K562 (cell line): Measurements from ENCODE around the gene NOC4L. TPM values are rescaled to one million over a fixed set of nuclear protein-coding genes. Genes with fewer than 3 reads are reported as not detected.

Experiments used
- ATAC-seq: fragments of 200-7000 bp; cut with Tn5 transposase; 3 replicates; pipeline ENCODE4 v1.9.1; 2020; ENCODE audit warnings: moderate library complexity
- BruUV-seq: library from RNA; stranded (reverse); fragments of 400-500 nt; replicated peaks from 2 replicates; lab custom pipeline; 2021; lab: Mats Ljungman, UMichigan
- CTCF ChIA-PET: fragments of 300-600 bp; formaldehyde crosslinking; extraction: SDS; loops from one replicate; lab custom pipeline; 2021; ENCODE audit warnings: low intra/inter-chr PET ratio; lab: Yijun Ruan, JAX
- POLR2A ChIA-PET: fragments of 300-600, 350-650 bp; sonication (Branson Sonifier 250); formaldehyde crosslinking; extraction: SDS; loops from one replicate; lab custom pipeline; 2021; ENCODE audit warnings: antibody characterized with exemption, inconsistent platforms; lab: Yijun Ruan, JAX
- DNase-seq, 4 experiments: peaks; one replicate each; pipeline versions ENCODE4 v3.0.0 to v3.0.0-alpha.2; 2011 to 2018; ENCODE audit warnings: low spot score in 3 of 4, mixed read lengths in 3 of 4; ENCODE audit errors: extremely low read depth in 1 of 4
- FAIRE-seq: peaks from 2 replicates; lab custom pipeline; 2011; peaks lifted over from hg19 to GRCh38; lab: Jason Lieb, UNC
- H2AFZ ChIP-seq: 2 replicates; pipeline ENCODE4 v1.6.0; 2011; ENCODE audit warnings: low read depth, low read length, control low read depth, inconsistent platforms
- H3K27ac ChIP-seq: fragments of 200-600 bp; 3 replicates; pipeline ENCODE4 v1.8.0; 2011; ENCODE audit warnings: low read depth, mild to moderate bottlenecking, control low read depth, inconsistent platforms, low read length, moderate library complexity, mixed read lengths; ENCODE audit errors: extremely low read depth
- H3K27me3 ChIP-seq, 2 experiments: fragments of 300-600 bp in 1 of 2; 2 replicates in 1 of 2; 3 replicates in 1 of 2; pipeline versions ENCODE4 v1.6.0 to v1.8.0; 2011; ENCODE audit warnings: inconsistent platforms in 2 of 2, low read length in 2 of 2, mild to moderate bottlenecking in 1 of 2, mixed read lengths in 1 of 2, moderate library complexity in 1 of 2; ENCODE audit not compliant: control insufficient read depth in 2 of 2, insufficient read depth in 2 of 2
- H3K36me3 ChIP-seq: fragments of 300-600 bp; 3 replicates; pipeline ENCODE4 v1.8.0; 2011; ENCODE audit warnings: mild to moderate bottlenecking, low read length, inconsistent platforms; ENCODE audit not compliant: control insufficient read depth, insufficient read depth
- H3K4me1 ChIP-seq, 2 experiments: fragments of 200-600 bp in 1 of 2; replicated peaks in 1 of 2; 2 replicates in 1 of 2; 3 replicates in 1 of 2; pipeline versions ENCODE4 v1.5.1 to v1.8.0; 2011; ENCODE audit warnings: inconsistent platforms in 2 of 2, low read length in 2 of 2, mild to moderate bottlenecking in 1 of 2, mixed read lengths in 1 of 2, moderate library complexity in 1 of 2; ENCODE audit not compliant: control insufficient read depth in 2 of 2, insufficient read depth in 2 of 2
- H3K4me2 ChIP-seq: 2 replicates; pipeline ENCODE4 v1.6.1; 2011; ENCODE audit warnings: low read length, control low read depth, inconsistent platforms, mixed read lengths; ENCODE audit not compliant: insufficient read depth
- H3K4me3 ChIP-seq: fragments of 200-600 bp; sonication (generic), shearing (Covaris generic); 2 replicates; pipeline ENCODE4 v1.5.1; 2016; ENCODE audit warnings: control low read depth, inconsistent platforms
- H3K79me2 ChIP-seq: fragments of 200-600 bp; 3 replicates; pipeline ENCODE4 v1.8.0; 2011; ENCODE audit warnings: low read length, inconsistent platforms; ENCODE audit not compliant: control insufficient read depth, insufficient read depth
- H3K9ac ChIP-seq, 2 experiments: 2 replicates each; pipeline versions ENCODE4 v1.6.0 to v1.6.1; 2011; ENCODE audit warnings: low read depth in 2 of 2, low read length in 2 of 2, control low read depth in 1 of 2, inconsistent platforms in 1 of 2, mild to moderate bottlenecking in 1 of 2, mixed read lengths in 1 of 2; ENCODE audit not compliant: insufficient read depth in 1 of 2
- H3K9me1 ChIP-seq: one replicate; pipeline ENCODE4 v1.6.0; 2011; ENCODE audit warnings: inconsistent platforms, mild to moderate bottlenecking, low read length, moderate library complexity; ENCODE audit not compliant: control insufficient read depth, insufficient read depth
- H3K9me3 ChIP-seq: replicated peaks from 2 replicates; pipeline ENCODE4 v1.5.1; 2011; ENCODE audit warnings: low read depth, low read length, inconsistent platforms; ENCODE audit not compliant: control insufficient read depth, insufficient read depth
- H4K20me1 ChIP-seq: replicated peaks from 2 replicates; pipeline ENCODE4 v1.6.1; 2011; ENCODE audit warnings: low read length, inconsistent platforms, mixed read lengths; ENCODE audit not compliant: control insufficient read depth, insufficient read depth
- KAT7 ChIP-seq: sonication (generic); formaldehyde crosslinking; IDR thresholded peaks from 2 replicates; pipeline ENCODE4 v1.8.0; 2022; ENCODE audit warnings: missing genetic modification reagents, mild to moderate bottlenecking, borderline replicate concordance
- L3MBTL2 ChIP-seq: fragments of 450-650 bp; IDR thresholded peaks from 2 replicates; pipeline ENCODE4 v1.6.1; 2016; ENCODE audit warnings: mild to moderate bottlenecking, moderate library complexity
- SPI1 ChIP-seq: IDR thresholded peaks from 2 replicates; pipeline ENCODE4 v1.6.1; 2011; ENCODE audit warnings: low read depth, low read length, control low read depth, borderline replicate concordance
- ZNF146 ChIP-seq: IDR thresholded peaks from one replicate; pipeline ENCODE4 v1.6.1; 2018; ENCODE audit warnings: missing compliant biosample characterization; ENCODE audit not compliant: unreplicated experiment
- WGBS: fragments of 100-300 bp; shearing (Covaris generic); methylation state at CpG from one replicate; pipeline ENCODE4 v1.1.6; 2016; ENCODE audit warnings: low coverage, mixed read lengths; ENCODE audit not compliant: insufficient coverage; ENCODE audit errors: missing lambda C conversion rate; 5-methylcytosine and 5-hydroxymethylcytosine counted together
- in situ Hi-C: fragments of 300-500 bp; cut with MboI; formaldehyde crosslinking; loops from 4 replicates; pipeline ENCODE4 v1.15.0; 2018; ENCODE audit warnings: inconsistent platforms, mixed read lengths
- intact Hi-C: fragments of 100-400 bp; cut with micrococcal nuclease; formaldehyde crosslinking; loops from 2 replicates; pipeline ENCODE4 v1.14.2; 2022
- polyA plus RNA-seq, 8 experiments: library from polyadenylated mRNA; depleted of rRNA in 4 of 8; stranded (reverse) in 5 of 8; unstranded in 3 of 8; fragments of >200 nt; fragmentation: Nextera tagmentation in 2 of 8; fragmentation: Illumina TruSeq in 1 of 8; extraction: Ambion mirVana in 2 of 8; extraction: Trizol in 1 of 8; gene quantifications; 2 replicates each; pipeline versions ENCODE4 v1.2.1 to v1.2.3, GENCODE V29; 2011 to 2014; ENCODE audit warnings: inconsistent platforms in 1 of 8, missing spikeins in 1 of 8
- total RNA-seq, 7 experiments: library from RNA; depleted of rRNA in 6 of 7; stranded (reverse); fragments of >200 nt in 6 of 7; fragmentation: Illumina TruSeq in 2 of 7; extraction: Trizol in 2 of 7; gene quantifications; 2 replicates each; pipeline versions ENCODE4 v1.2.1 to v1.2.3, GENCODE V29; 2011 to 2021; ENCODE audit warnings: low replicate concordance in 1 of 7
- TF ChIP-seq, protein P1 (sequence below): fragments of 250-450 bp; sonication (Bioruptor Pico); IDR thresholded peaks from 2 replicates; pipeline ENCODE4 v1.8.0; 2022; ENCODE audit warnings: moderate library complexity, mild to moderate bottlenecking, inconsistent platforms
- TF ChIP-seq, protein P2 (sequence below): fragments of 450-650 bp; formaldehyde crosslinking; IDR thresholded peaks from 2 replicates; pipeline ENCODE4 v1.4.0; 2020; ENCODE audit warnings: mild to moderate bottlenecking, moderate library complexity
- TF ChIP-seq, protein P3 (sequence below), 2 experiments: fragments of 450-650 bp; IDR thresholded peaks; 2 replicates each; pipeline ENCODE4 v1.6.1; 2018; ENCODE audit warnings: mild to moderate bottlenecking in 2 of 2, low read depth in 1 of 2; ENCODE audit not compliant: partially characterized antibody in 2 of 2

The NOC4L gene
- total and polyA plus RNA-seq, 9 of the 15 experiments (the other 6 are each of a cell fraction or from before 2014, with no cell fraction given) = 1.3 to 77.0 (median 20.0) TPM

DNA sequence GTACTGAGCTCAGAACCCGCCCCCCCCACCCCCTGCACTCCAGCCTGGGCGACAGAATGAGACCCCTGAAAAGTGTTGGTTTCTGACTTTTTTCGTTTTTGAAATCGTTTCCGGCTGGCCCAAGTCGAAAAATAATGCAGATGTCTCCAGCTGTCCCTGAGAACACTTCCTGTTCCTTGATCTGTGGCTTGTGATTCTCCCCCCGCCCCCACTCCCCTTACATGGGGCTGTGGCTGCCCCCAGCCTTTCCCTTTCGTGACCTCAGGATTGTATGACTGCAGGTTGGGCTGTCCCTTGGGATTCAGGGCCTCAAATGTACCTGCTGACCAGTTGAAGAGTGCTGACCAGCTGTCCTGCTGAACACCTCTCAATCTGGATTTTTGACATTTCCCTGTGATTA lies 34.1 kb downstream of the NOC4L start:
- intact Hi-C loops = no loop called here
- Histone ChIP-seq H4K20me1 (peaks cover 3% of the 10 kb centered on the region), H3K27me3 (peaks cover 45 to 86% of the 10 kb centered on the region in 2 experiments), H3K4me3 (no peak overlapping the region), H3K4me1 (peaks cover 3 to 46% of the 10 kb centered on the region in 2 experiments; a peak in 3 of 5 replicates)
- TF ChIP-seq, protein P1, sequence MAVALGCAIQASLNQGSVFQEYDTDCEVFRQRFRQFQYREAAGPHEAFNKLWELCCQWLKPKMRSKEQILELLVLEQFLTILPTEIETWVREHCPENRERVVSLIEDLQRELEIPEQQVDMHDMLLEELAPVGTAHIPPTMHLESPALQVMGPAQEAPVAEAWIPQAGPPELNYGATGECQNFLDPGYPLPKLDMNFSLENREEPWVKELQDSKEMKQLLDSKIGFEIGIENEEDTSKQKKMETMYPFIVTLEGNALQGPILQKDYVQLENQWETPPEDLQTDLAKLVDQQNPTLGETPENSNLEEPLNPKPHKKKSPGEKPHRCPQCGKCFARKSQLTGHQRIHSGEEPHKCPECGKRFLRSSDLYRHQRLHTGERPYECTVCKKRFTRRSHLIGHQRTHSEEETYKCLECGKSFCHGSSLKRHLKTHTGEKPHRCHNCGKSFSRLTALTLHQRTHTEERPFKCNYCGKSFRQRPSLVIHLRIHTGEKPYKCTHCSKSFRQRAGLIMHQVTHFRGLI (CRISPR knock-in tag) = no peak
- TF ChIP-seq, protein P2, sequence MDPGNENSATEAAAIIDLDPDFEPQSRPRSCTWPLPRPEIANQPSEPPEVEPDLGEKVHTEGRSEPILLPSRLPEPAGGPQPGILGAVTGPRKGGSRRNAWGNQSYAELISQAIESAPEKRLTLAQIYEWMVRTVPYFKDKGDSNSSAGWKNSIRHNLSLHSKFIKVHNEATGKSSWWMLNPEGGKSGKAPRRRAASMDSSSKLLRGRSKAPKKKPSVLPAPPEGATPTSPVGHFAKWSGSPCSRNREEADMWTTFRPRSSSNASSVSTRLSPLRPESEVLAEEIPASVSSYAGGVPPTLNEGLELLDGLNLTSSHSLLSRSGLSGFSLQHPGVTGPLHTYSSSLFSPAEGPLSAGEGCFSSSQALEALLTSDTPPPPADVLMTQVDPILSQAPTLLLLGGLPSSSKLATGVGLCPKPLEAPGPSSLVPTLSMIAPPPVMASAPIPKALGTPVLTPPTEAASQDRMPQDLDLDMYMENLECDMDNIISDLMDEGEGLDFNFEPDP = no peak
- no peak for TF ChIP-seq ZNF146 (CRISPR knock-in tag)
- no peak for TF ChIP-seq SPI1
- no peak for TF ChIP-seq L3MBTL2
- TF ChIP-seq KAT7 = no peak
- TF ChIP-seq, protein P3, sequence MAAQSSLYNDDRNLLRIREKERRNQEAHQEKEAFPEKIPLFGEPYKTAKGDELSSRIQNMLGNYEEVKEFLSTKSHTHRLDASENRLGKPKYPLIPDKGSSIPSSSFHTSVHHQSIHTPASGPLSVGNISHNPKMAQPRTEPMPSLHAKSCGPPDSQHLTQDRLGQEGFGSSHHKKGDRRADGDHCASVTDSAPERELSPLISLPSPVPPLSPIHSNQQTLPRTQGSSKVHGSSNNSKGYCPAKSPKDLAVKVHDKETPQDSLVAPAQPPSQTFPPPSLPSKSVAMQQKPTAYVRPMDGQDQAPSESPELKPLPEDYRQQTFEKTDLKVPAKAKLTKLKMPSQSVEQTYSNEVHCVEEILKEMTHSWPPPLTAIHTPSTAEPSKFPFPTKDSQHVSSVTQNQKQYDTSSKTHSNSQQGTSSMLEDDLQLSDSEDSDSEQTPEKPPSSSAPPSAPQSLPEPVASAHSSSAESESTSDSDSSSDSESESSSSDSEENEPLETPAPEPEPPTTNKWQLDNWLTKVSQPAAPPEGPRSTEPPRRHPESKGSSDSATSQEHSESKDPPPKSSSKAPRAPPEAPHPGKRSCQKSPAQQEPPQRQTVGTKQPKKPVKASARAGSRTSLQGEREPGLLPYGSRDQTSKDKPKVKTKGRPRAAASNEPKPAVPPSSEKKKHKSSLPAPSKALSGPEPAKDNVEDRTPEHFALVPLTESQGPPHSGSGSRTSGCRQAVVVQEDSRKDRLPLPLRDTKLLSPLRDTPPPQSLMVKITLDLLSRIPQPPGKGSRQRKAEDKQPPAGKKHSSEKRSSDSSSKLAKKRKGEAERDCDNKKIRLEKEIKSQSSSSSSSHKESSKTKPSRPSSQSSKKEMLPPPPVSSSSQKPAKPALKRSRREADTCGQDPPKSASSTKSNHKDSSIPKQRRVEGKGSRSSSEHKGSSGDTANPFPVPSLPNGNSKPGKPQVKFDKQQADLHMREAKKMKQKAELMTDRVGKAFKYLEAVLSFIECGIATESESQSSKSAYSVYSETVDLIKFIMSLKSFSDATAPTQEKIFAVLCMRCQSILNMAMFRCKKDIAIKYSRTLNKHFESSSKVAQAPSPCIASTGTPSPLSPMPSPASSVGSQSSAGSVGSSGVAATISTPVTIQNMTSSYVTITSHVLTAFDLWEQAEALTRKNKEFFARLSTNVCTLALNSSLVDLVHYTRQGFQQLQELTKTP (IDR thresholded peaks at IDR 0.05; ENCODE audit: low read depth in 1 of 2, partially characterized antibody in 2 of 2) = no peak
- TF ChIP-seq, all 486 proteins: peak for 0
- Histone ChIP-seq H3K79me2 (no peaks in the 10 kb centered on the region), H2AFZ (no peak overlapping the region), H3K9me1 (peaks cover 4% of the 10 kb centered on the region), H3K9me3 (no peaks in the 10 kb centered on the region), H3K9ac (no peak overlapping the region), H3K27ac (no peak overlapping the region), H3K36me3 (no peaks in the 10 kb centered on the region), H3K4me2 (no peak overlapping the region)
- in situ Hi-C loops = no loop called here
- no peak for FAIRE-seq
- ChIA-PET POLR2A (interaction anchor here (0.6 to 0.8 kb wide), 2 partner anchors 10 to 40 kb away, joined by 3 read pairs; no protein-coding TSS in a partner anchor), CTCF (no interaction called here)
- 0% methylated on average over 2 of the region's 8 CpGs for WGBS
- BruUV-seq = no TSS peak
- ATAC-seq = no peak
- no peak for DNase-seq
